WTC11 (cell line): Measurements from ENCODE around the gene SH3D21. TPM values are rescaled to one million over a fixed set of nuclear protein-coding genes. Genes with fewer than 3 reads are reported as not detected.

Experiments used
- ATAC-seq: fragments of 200-7000 bp; cut with Tn5 transposase; 2 replicates; pipeline ENCODE4 v1.10.0; 2021; ENCODE audit warnings: mild to moderate bottlenecking, moderate library complexity
- CTCF ChIA-PET: fragments of 300-600 bp; sonication (Branson Sonifier 250); formaldehyde crosslinking; loops from one replicate; lab custom pipeline; 2021; ENCODE audit warnings: antibody characterized with exemption; lab: Charles Lee
- POLR2A ChIA-PET: fragments of 350-600 bp; sonication (Branson Sonifier 250); formaldehyde crosslinking; loops from one replicate; lab custom pipeline; 2021; ENCODE audit warnings: antibody characterized with exemption; lab: Charles Lee
- DNase-seq: peaks from one replicate; pipeline ENCODE4 v3.0.0; 2021; ENCODE audit warnings: low spot score
- H3K27ac Mint-ChIP-seq: 2 replicates; pipeline ENCODE4 v1.8.0; 2021; ENCODE audit warnings: mixed read lengths
- H3K27me3 Mint-ChIP-seq: 2 replicates; pipeline ENCODE4 v1.8.0; 2021; ENCODE audit warnings: low read depth, mild to moderate bottlenecking, moderate library complexity, mixed read lengths
- H3K36me3 Mint-ChIP-seq: 2 replicates; pipeline ENCODE4 v1.8.0; 2021; ENCODE audit warnings: mixed read lengths
- H3K4me1 Mint-ChIP-seq: 2 replicates; pipeline ENCODE4 v1.8.0; 2022; ENCODE audit warnings: mixed read lengths
- H3K4me3 Mint-ChIP-seq: 2 replicates; pipeline ENCODE4 v1.8.0; 2021; ENCODE audit warnings: mild to moderate bottlenecking, moderate library complexity, mixed read lengths
- H3K9me3 Mint-ChIP-seq: 2 replicates; pipeline ENCODE4 v1.8.0; 2021; ENCODE audit warnings: mixed read lengths
- CREB1 ChIP-seq: sonication (generic); formaldehyde crosslinking; IDR thresholded peaks from 2 replicates; pipeline ENCODE4 v1.8.0; 2023; ENCODE audit warnings: mild to moderate bottlenecking, missing genetic modification reagents
- ELF4 ChIP-seq: sonication (generic); formaldehyde crosslinking; IDR thresholded peaks from 2 replicates; pipeline ENCODE4 v1.8.1; 2022; ENCODE audit warnings: low read depth, mild to moderate bottlenecking, moderate library complexity, missing genetic modification reagents
- EMX1 ChIP-seq: fragments of 250-450 bp; sonication (Bioruptor Pico); IDR thresholded peaks from 2 replicates; pipeline ENCODE4 v1.8.0; 2021; ENCODE audit warnings: mild to moderate bottlenecking
- FOXK1 ChIP-seq: sonication (generic); formaldehyde crosslinking; IDR thresholded peaks from 2 replicates; pipeline ENCODE4 v1.8.0; 2022; ENCODE audit warnings: mild to moderate bottlenecking, moderate library complexity, missing genetic modification reagents
- GABPB1 ChIP-seq: sonication (generic); formaldehyde crosslinking; IDR thresholded peaks from 2 replicates; pipeline ENCODE4 v1.8.1; 2023; ENCODE audit warnings: mild to moderate bottlenecking, missing genetic modification reagents
- JAZF1 ChIP-seq: fragments of 250-450 bp; sonication (Bioruptor Pico); IDR thresholded peaks from 2 replicates; pipeline ENCODE4 v1.9.0; 2021; ENCODE audit warnings: moderate library complexity, mild to moderate bottlenecking, inconsistent platforms
- JUN ChIP-seq: sonication (generic); formaldehyde crosslinking; IDR thresholded peaks from 2 replicates; pipeline ENCODE4 v1.8.0; 2023; ENCODE audit warnings: mild to moderate bottlenecking, missing genetic modification reagents
- NFYB ChIP-seq: sonication (generic); formaldehyde crosslinking; conservative IDR thresholded peaks from 2 replicates; pipeline ENCODE4 v1.8.0; 2022; ENCODE audit warnings: low read depth, missing genetic modification reagents
- NR1H2 ChIP-seq: sonication (generic); formaldehyde crosslinking; IDR thresholded peaks from 2 replicates; pipeline ENCODE4 v1.9.0; 2021; ENCODE audit warnings: mild to moderate bottlenecking, moderate library complexity, missing genetic modification reagents
- PRRX2 ChIP-seq: fragments of 250-450 bp; sonication (Bioruptor Pico); IDR thresholded peaks from 2 replicates; pipeline ENCODE4 v1.8.0; 2021; ENCODE audit warnings: mild to moderate bottlenecking
- RELA ChIP-seq: sonication (generic); formaldehyde crosslinking; IDR thresholded peaks from 2 replicates; pipeline ENCODE4 v1.8.1; 2022; ENCODE audit warnings: missing genetic modification reagents, mild to moderate bottlenecking, borderline replicate concordance
- SMAD4 ChIP-seq: sonication (generic); formaldehyde crosslinking; IDR thresholded peaks from 2 replicates; pipeline ENCODE4 v1.8.0; 2022; ENCODE audit warnings: mild to moderate bottlenecking, missing genetic modification reagents
- ZNF121 ChIP-seq: sonication (generic); formaldehyde crosslinking; IDR thresholded peaks from 2 replicates; pipeline ENCODE4 v1.8.0; 2023; ENCODE audit warnings: missing genetic modification reagents
- ZNF138 ChIP-seq: sonication (generic); formaldehyde crosslinking; conservative IDR thresholded peaks from 2 replicates; pipeline ENCODE4 v1.8.1; 2022; ENCODE audit warnings: mild to moderate bottlenecking, moderate library complexity, missing genetic modification reagents
- ZNF317 ChIP-seq: sonication (generic); formaldehyde crosslinking; IDR thresholded peaks from 2 replicates; pipeline ENCODE4 v1.8.1; 2023; ENCODE audit warnings: low read depth, mild to moderate bottlenecking, moderate library complexity, missing genetic modification reagents, borderline replicate concordance
- ZNF396 ChIP-seq: fragments of 250-450 bp; sonication (Bioruptor Pico); IDR thresholded peaks from 2 replicates; pipeline ENCODE4 v1.8.0; 2021; ENCODE audit warnings: mild to moderate bottlenecking, moderate library complexity, borderline replicate concordance
- total RNA-seq: library from RNA; stranded (reverse); gene quantifications from 3 replicates; pipeline ENCODE4 v1.2.3, GENCODE V29; 2021
- TF ChIP-seq, protein P1 (sequence below): sonication (generic); formaldehyde crosslinking; IDR thresholded peaks from 2 replicates; pipeline ENCODE4 v1.8.0; 2022; ENCODE audit warnings: mild to moderate bottlenecking, missing genetic modification reagents
- TF ChIP-seq, protein P2 (sequence below): sonication (generic); formaldehyde crosslinking; IDR thresholded peaks from 2 replicates; pipeline ENCODE4 v1.8.0; 2022; ENCODE audit warnings: missing genetic modification reagents
- TF ChIP-seq, protein P3 (sequence below): sonication (generic); formaldehyde crosslinking; IDR thresholded peaks from 2 replicates; pipeline ENCODE4 v1.8.0; 2022; ENCODE audit warnings: mild to moderate bottlenecking, missing genetic modification reagents

Gene SH3D21
- total RNA-seq, 1 experiment from 2014 or later: 22.1 TPM

DNA sequence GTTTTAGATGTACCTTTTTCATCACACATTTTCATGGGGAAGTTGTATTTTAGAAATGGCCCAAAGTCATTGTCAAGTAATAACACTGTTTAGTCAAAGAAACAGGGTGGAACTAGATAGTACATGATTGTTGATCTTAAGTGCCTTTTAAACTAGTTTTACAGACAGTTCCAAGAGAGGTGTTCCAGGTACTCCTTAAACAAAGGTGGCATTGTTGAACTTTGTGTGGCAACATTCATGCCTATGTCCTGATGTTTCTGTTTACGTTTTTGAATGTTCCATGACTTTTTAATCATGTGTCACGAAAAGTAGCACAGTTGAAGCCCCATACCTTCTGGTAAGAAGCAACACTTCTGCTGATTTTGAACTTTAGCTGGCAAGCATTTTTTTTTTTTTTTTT is 9.1 kb upstream of the SH3D21 start (continued):
- TF ChIP-seq ZNF396 (no peak), PRRX2 (CRISPR knock-in tag) (no peak), JAZF1 (no peak), ELF4 (CRISPR knock-in tag) (no peak)

DNA sequence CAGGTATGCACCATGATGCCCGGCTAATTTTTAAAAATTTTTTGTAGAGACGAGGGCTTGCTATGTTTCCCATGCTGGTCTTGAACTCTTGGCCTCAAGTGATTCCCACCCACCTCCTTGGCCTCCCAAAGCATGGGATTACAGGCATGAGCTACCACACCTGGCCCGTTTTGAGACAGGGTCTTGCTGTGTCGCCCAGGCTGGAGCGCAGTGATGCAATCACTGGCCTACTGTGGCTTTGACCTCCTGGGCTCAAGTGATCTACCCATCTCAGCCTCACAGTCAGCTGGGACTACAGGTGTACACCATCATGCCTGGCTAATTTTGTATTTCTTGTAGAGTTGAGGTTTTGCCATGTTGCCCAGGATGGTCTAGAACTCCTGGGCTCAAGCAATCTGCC is 7.5 kb upstream of the SH3D21 start:
- TF ChIP-seq ZNF121 (CRISPR knock-in tag) (peak; percentile 96), SMAD4 (CRISPR knock-in tag) (no peak)
- no peak for DNase-seq
- Mint-ChIP-seq H3K27ac (no peak overlapping the region), H3K27me3 (no peaks in the 10 kb centered on the region), H3K9me3 (no peaks in the 10 kb centered on the region), H3K36me3 (peaks cover 72% of the 10 kb centered on the region), H3K4me3 (no peak overlapping the region), H3K4me1 (no peaks in the 10 kb centered on the region; the same call in 1 of the 2 replicates)
- ChIA-PET POLR2A (no interaction called here), CTCF (no interaction called here)
- ATAC-seq: no peak

DNA sequence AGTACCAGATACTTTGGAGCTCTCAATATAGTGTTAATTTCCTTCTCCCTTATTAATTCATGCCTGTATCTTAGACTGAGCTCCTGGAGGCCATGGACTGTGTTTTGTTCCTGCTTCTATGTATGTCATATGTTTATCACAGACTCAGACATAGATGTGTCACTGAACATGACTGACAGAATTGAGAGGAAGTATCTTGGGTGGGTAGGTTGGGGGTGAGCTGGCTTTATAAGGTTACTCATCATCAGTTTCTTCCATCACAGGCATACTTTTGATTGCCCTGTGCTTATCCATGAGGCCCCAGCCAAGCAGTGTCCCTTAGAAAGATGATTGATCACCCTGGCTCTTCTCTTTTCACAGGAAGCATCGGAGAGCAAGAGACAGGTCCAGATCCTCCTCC is 5.6 kb upstream of the SH3D21 start:
- peaks cover 5% of the 10 kb centered on the region for H3K4me1 Mint-ChIP-seq
- no peaks in the 10 kb centered on the region for H3K9me3 Mint-ChIP-seq
- TF ChIP-seq JAZF1 (no peak), EMX1 (CRISPR knock-in tag) (no peak), ZNF138 (CRISPR knock-in tag) (no peak)
- TF ChIP-seq, protein P1, sequence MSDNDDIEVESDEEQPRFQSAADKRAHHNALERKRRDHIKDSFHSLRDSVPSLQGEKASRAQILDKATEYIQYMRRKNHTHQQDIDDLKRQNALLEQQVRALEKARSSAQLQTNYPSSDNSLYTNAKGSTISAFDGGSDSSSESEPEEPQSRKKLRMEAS (CRISPR knock-in tag): no peak
- TF ChIP-seq, protein P2, sequence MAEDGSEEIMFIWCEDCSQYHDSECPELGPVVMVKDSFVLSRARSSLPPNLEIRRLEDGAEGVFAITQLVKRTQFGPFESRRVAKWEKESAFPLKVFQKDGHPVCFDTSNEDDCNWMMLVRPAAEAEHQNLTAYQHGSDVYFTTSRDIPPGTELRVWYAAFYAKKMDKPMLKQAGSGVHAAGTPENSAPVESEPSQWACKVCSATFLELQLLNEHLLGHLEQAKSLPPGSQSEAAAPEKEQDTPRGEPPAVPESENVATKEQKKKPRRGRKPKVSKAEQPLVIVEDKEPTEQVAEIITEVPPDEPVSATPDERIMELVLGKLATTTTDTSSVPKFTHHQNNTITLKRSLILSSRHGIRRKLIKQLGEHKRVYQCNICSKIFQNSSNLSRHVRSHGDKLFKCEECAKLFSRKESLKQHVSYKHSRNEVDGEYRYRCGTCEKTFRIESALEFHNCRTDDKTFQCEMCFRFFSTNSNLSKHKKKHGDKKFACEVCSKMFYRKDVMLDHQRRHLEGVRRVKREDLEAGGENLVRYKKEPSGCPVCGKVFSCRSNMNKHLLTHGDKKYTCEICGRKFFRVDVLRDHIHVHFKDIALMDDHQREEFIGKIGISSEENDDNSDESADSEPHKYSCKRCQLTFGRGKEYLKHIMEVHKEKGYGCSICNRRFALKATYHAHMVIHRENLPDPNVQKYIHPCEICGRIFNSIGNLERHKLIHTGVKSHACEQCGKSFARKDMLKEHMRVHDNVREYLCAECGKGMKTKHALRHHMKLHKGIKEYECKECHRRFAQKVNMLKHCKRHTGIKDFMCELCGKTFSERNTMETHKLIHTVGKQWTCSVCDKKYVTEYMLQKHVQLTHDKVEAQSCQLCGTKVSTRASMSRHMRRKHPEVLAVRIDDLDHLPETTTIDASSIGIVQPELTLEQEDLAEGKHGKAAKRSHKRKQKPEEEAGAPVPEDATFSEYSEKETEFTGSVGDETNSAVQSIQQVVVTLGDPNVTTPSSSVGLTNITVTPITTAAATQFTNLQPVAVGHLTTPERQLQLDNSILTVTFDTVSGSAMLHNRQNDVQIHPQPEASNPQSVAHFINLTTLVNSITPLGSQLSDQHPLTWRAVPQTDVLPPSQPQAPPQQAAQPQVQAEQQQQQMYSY (CRISPR knock-in tag): no peak
- TF ChIP-seq, protein P3, sequence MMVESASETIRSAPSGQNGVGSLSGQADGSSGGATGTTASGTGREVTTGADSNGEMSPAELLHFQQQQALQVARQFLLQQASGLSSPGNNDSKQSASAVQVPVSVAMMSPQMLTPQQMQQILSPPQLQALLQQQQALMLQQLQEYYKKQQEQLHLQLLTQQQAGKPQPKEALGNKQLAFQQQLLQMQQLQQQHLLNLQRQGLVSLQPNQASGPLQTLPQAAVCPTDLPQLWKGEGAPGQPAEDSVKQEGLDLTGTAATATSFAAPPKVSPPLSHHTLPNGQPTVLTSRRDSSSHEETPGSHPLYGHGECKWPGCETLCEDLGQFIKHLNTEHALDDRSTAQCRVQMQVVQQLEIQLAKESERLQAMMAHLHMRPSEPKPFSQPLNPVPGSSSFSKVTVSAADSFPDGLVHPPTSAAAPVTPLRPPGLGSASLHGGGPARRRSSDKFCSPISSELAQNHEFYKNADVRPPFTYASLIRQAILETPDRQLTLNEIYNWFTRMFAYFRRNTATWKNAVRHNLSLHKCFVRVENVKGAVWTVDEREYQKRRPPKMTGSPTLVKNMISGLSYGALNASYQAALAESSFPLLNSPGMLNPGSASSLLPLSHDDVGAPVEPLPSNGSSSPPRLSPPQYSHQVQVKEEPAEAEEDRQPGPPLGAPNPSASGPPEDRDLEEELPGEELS (CRISPR knock-in tag): no peak
- no peak overlapping the region for H3K4me3 Mint-ChIP-seq
- ChIA-PET CTCF (interaction anchor here (0.5 to 2.1 kb wide), 19 partner anchors 11 to 214 kb away, joined by 3 to 11 read pairs (median 4); partner anchors contain the start of genes THRAP3 and TRAPPC3), POLR2A (interaction anchor here (0.7 kb wide), 1 partner anchor 86 kb away, joined by 3 read pairs; no protein-coding TSS in a partner anchor)
- DNase-seq (no peak), ATAC-seq (no peak)
- H3K27me3 Mint-ChIP-seq: no peaks in the 10 kb centered on the region
- H3K27ac Mint-ChIP-seq: peak overlapping the region; percentile 12; the same call in 1 of the 2 replicates
- peaks cover 67% of the 10 kb centered on the region for H3K36me3 Mint-ChIP-seq

DNA sequence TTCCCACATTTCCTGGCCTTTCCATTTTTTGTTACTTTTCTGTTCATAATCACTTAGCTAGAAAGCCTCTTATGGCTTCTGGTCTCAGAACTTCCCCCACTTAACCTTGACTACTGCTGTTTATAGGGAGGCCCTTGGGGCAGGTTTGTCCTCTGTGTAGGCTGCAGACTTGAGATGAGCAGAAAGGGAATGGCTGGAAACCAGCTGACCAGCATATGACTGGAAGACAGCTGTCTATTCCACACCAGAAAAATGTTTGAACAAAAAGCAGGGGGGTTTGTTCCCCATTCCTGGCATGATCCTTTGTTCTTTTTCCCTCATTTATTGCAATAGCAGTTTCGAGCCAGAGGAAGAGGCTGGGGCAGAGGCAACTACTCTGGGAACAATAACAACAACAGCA is 4.9 kb upstream of the SH3D21 start:
- H3K4me1 Mint-ChIP-seq: peaks cover 8% of the 10 kb centered on the region
- DNase-seq: no peak
- TF ChIP-seq, protein P3 (CRISPR knock-in tag): no peak
- no peak for TF ChIP-seq ELF4 (CRISPR knock-in tag)
- TF ChIP-seq JUN (CRISPR knock-in tag): no peak
- no peak for TF ChIP-seq CREB1 (CRISPR knock-in tag)
- no peak for TF ChIP-seq FOXK1 (CRISPR knock-in tag)
- no peak for TF ChIP-seq NR1H2 (CRISPR knock-in tag)
- TF ChIP-seq NFYB (CRISPR knock-in tag): no peak
- TF ChIP-seq JAZF1: no peak
- no peak for TF ChIP-seq RELA (CRISPR knock-in tag)
- TF ChIP-seq GABPB1 (CRISPR knock-in tag): no peak
- no peak for TF ChIP-seq ZNF138 (CRISPR knock-in tag)
- no peak for TF ChIP-seq ZNF317

More for the DNA sequence above, 4.9 kb upstream of the SH3D21 start:
- peaks cover 63% of the 10 kb centered on the region for H3K36me3 Mint-ChIP-seq
- H3K27me3 Mint-ChIP-seq: no peaks in the 10 kb centered on the region
- CTCF ChIA-PET: interaction anchor here (1.1 to 2.1 kb wide), 4 partner anchors 21 to 166 kb away, joined by 3 to 11 read pairs (median 8); partner anchors contain the start of gene TRAPPC3
- H3K4me3 Mint-ChIP-seq: no peak overlapping the region
- H3K27ac Mint-ChIP-seq: no peak overlapping the region
- H3K9me3 Mint-ChIP-seq: no peaks in the 10 kb centered on the region
- ATAC-seq: no peak
- POLR2A ChIA-PET: interaction anchor here (0.7 kb wide), 1 partner anchor 85 kb away, joined by 3 read pairs; no protein-coding TSS in a partner anchor
